SK-N-MC (cell line): ENCODE results near the gene HHIP.
"Not testable (repeated sequence)": the region's sequence is repeated elsewhere in the genome, so short reads cannot be mapped to it uniquely, and the experiment has no call there.

Experiments used
- DNase-seq: peaks from one replicate; pipeline ENCODE4 v3.0.0-alpha.2; 2011; ENCODE audit warnings: low read depth, low spot score
- H3K27ac ChIP-seq: fragments of 200-600 bp; sonication (generic); 2 replicates; pipeline ENCODE4 v1.5.1; 2016; ENCODE audit warnings: mixed run types
- H3K36me3 ChIP-seq: fragments of 200-600 bp; sonication (generic); 2 replicates; pipeline ENCODE4 v1.6.1; 2017; ENCODE audit warnings: antibody characterized with exemption, low read length, mixed read lengths; ENCODE audit not compliant: insufficient read depth
- H3K4me3 ChIP-seq: fragments of 200-600 bp; sonication (generic); 2 replicates; pipeline ENCODE4 v1.5.1; 2016
- H3K9ac ChIP-seq: fragments of 200-600 bp; sonication (generic); 2 replicates; pipeline ENCODE4 v1.8.0; 2017; ENCODE audit warnings: mixed run types, mixed read lengths; ENCODE audit not compliant: insufficient read length
- H3K9me3 ChIP-seq: fragments of 200-600 bp; sonication (generic); 2 replicates; pipeline ENCODE4 v1.6.1; 2017; ENCODE audit warnings: low read depth, mild to moderate bottlenecking, antibody characterized with exemption, low read length, moderate library complexity, mixed read lengths
- EZH2 ChIP-seq: fragments of 200-600 bp; sonication (generic); IDR thresholded peaks from one replicate; pipeline ENCODE4 v1.6.1; 2017; ENCODE audit warnings: antibody characterized with exemption
- FOXP2 ChIP-seq: optimal IDR thresholded peaks from 2 replicates; pipeline ENCODE3; 2011; ENCODE audit warnings: mild to moderate bottlenecking, moderate library complexity; ENCODE audit not compliant: insufficient read depth; ENCODE audit errors: extremely low read length, control extremely low read depth
- POLR2AphosphoS5 ChIP-seq: IDR thresholded peaks from 2 replicates; pipeline ENCODE4 v1.6.1; 2012; ENCODE audit warnings: mild to moderate bottlenecking, low read depth, low read length, borderline replicate concordance

Gene HHIP

GRCh38 chr4:144782345-144782744 is 136.4 kb downstream of the HHIP start:
- no peak for DNase-seq
- TF ChIP-seq FOXP2 (no peak), EZH2 (no peak), POLR2AphosphoS5 (no peak)
- Histone ChIP-seq H3K9ac (no peak overlapping the region), H3K9me3 (no peaks in the 10 kb centered on the region), H3K27ac (no peak overlapping the region), H3K36me3 (no peaks in the 10 kb centered on the region), H3K4me3 (no peak overlapping the region)

DNA sequence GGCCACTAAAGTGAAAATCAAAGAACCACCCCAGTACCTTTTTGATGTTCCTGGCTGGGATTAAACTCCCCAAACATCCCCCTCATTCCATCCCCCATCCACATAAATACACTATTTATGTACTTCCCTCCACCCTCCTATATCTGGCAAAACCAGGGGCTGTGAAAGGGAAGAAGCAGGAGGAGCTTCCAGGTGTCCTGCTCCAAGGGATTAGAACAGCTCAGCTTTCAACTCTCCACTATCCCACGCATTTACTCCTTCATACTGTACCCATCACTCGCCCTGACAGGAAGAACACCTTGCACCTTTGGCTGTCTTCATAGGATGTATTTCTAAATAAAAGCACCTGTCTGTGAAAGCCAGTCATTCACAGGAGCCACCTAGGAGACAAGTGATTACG is 140.0 kb downstream of the HHIP start:
- TF ChIP-seq EZH2 (no peak), FOXP2 (no peak), POLR2AphosphoS5 (no peak)
- H3K36me3 ChIP-seq = no peaks in the 10 kb centered on the region
- DNase-seq = no peak
- H3K9me3 ChIP-seq = no peaks in the 10 kb centered on the region
- H3K4me3 ChIP-seq = no peak overlapping the region
- H3K9ac ChIP-seq = no peak overlapping the region
- H3K27ac ChIP-seq = no peak overlapping the region

- TF ChIP-seq POLR2AphosphoS5 (no peak), FOXP2 (no peak), EZH2 (no peak)
- H3K4me3 ChIP-seq = no peak overlapping the region
- peak; percentile 24 for DNase-seq
These were observed 141.7 kb downstream of the HHIP start for GRCh38 chr4:144787365-144788258.

GRCh38 chr4:144788469-144788868 is 142.5 kb downstream of the HHIP start:
- DNase-seq = no peak
- Histone ChIP-seq H3K27ac (no peak overlapping the region), H3K4me3 (no peak overlapping the region), H3K9me3 (no peaks in the 10 kb centered on the region), H3K9ac (no peak overlapping the region), H3K36me3 (no peaks in the 10 kb centered on the region)
- TF ChIP-seq EZH2 (no peak), POLR2AphosphoS5 (no peak), FOXP2 (no peak)

More at GRCh38 chr4:144787365-144788258, 141.7 kb downstream of the HHIP start:
- Histone ChIP-seq H3K9ac (no peak overlapping the region), H3K27ac (no peak overlapping the region), H3K9me3 (no peaks in the 10 kb centered on the region), H3K36me3 (no peaks in the 10 kb centered on the region)

- not testable (repeated sequence) for H3K36me3 ChIP-seq, H3K27ac ChIP-seq, DNase-seq, H3K9ac ChIP-seq, H3K4me3 ChIP-seq, H3K9me3 ChIP-seq
These were observed 146.0 kb downstream of the HHIP start for GRCh38 chr4:144791933-144792332.
